WERI-Rb-1 (cell line): ENCODE results near the gene PAQR5.

Experiments
- DNase-seq: peaks from one replicate; pipeline ENCODE4 v3.0.0-alpha.2; 2020
- H3K27ac ChIP-seq: fragments of 250-450 bp; sonication (Bioruptor Pico); 2 replicates; pipeline ENCODE4 v1.5.1; 2020; ENCODE audit warnings: mild to moderate bottlenecking, moderate library complexity
- H3K27me3 ChIP-seq: fragments of 250-450 bp; sonication (Bioruptor Pico); 2 replicates; pipeline ENCODE4 v1.5.1; 2021; ENCODE audit warnings: mild to moderate bottlenecking, low read depth, moderate library complexity; ENCODE audit not compliant: insufficient read depth, severe bottlenecking
- H3K36me3 ChIP-seq: fragments of 250-450 bp; sonication (Bioruptor Pico); 2 replicates; pipeline ENCODE4 v1.5.1; 2020; ENCODE audit warnings: mild to moderate bottlenecking, moderate library complexity
- H3K4me3 ChIP-seq: 2 replicates; pipeline ENCODE4 v1.5.1; 2011; ENCODE audit warnings: low read depth, mild to moderate bottlenecking, control low read depth, low read length
- H3K9me3 ChIP-seq: fragments of 250-450 bp; sonication (Bioruptor Pico); 2 replicates; pipeline ENCODE4 v1.5.1; 2021; ENCODE audit warnings: mild to moderate bottlenecking, moderate library complexity; ENCODE audit not compliant: severe bottlenecking
- TF ChIP-seq, protein P1 (sequence below): IDR thresholded peaks from 2 replicates; pipeline ENCODE4 v1.5.1; 2011; ENCODE audit warnings: low read depth, mild to moderate bottlenecking, control low read depth, inconsistent platforms, low read length

PAQR5 gene

DNA sequence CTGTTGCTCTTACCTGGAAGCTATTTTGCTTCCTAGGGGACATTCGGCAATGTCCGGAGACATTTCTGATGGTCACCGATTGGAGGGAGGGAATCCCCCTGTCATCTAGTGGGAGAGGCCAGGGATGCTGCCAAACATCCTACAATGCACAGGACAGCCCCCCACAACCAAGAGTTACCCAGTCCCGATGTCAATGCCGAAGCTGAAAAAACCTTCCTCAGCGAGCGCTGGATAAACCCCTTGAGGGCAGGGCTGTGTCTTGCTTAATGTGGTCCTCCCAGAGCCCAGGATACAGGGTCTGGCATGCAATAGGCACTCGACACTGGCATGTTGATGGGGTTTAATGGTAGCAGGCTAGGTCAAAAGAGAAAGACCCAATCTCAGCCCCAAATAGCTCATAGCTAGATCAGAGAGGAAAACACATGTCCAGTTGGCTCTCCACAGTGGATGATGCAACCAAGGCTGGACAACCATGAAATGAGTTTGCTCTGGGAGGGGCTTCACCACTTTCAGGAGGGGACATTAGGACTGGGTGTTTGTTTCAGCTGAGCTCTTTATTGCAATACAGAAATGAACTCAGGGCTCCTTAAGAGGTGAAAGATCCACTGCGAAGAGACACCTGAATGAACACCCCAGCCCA lies 16.5 kb upstream of the PAQR5 start:
- Histone ChIP-seq H3K36me3 (no peaks in the 10 kb centered on the region), H3K9me3 (no peaks in the 10 kb centered on the region), H3K4me3 (no peak overlapping the region), H3K27me3 (no peaks in the 10 kb centered on the region), H3K27ac (no peak overlapping the region)
- no peak for DNase-seq
- TF ChIP-seq, protein P1, sequence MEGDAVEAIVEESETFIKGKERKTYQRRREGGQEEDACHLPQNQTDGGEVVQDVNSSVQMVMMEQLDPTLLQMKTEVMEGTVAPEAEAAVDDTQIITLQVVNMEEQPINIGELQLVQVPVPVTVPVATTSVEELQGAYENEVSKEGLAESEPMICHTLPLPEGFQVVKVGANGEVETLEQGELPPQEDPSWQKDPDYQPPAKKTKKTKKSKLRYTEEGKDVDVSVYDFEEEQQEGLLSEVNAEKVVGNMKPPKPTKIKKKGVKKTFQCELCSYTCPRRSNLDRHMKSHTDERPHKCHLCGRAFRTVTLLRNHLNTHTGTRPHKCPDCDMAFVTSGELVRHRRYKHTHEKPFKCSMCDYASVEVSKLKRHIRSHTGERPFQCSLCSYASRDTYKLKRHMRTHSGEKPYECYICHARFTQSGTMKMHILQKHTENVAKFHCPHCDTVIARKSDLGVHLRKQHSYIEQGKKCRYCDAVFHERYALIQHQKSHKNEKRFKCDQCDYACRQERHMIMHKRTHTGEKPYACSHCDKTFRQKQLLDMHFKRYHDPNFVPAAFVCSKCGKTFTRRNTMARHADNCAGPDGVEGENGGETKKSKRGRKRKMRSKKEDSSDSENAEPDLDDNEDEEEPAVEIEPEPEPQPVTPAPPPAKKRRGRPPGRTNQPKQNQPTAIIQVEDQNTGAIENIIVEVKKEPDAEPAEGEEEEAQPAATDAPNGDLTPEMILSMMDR, result no peak

DNA sequence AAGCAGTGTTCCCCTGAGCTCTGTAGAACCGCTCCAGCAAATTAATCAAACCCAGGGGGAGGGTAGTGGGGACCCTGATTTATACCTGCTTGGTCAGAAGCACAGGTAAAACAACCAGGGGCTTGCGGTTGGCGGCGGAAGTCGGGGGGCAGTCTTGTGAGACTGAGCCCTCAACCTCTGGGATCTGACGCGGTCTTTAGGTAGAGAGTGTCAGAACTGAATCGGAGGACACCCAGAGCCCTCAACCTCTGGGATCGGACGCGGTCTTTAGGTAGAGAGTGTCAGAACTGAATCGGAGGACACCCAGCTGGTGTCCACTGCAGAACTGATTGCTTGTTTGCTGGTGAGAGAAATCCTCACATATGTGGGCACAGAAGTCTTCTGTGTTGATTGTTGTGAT lies 12.9 kb upstream of the PAQR5 start:
- Histone ChIP-seq H3K27ac (no peak overlapping the region), H3K27me3 (no peaks in the 10 kb centered on the region), H3K36me3 (no peaks in the 10 kb centered on the region), H3K9me3 (no peaks in the 10 kb centered on the region), H3K4me3 (no peak overlapping the region)
- TF ChIP-seq, protein P1, result no peak
- DNase-seq, result no peak

DNA sequence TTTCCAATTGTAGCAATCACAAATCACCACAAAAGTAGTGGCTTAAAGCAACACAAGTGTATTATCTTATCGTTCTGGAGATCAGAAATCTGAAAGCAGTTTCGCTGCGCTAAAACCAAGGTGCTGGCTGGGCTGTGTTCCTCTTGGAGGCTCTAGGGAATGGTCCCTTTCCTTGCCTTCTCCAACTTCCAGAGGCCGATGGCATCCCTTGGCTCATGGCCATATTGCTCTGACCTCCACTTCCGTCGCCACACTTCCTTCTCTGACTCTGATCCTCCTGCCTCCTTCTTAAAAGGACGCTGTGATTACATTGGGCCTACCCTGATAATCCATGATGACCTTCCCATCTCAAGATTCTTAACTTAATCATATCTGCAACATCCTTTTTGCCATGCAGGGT lies 10.7 kb upstream of the PAQR5 start:
- TF ChIP-seq, protein P1, result no peak
- Histone ChIP-seq H3K27ac (no peak overlapping the region), H3K36me3 (no peaks in the 10 kb centered on the region)

DNA sequence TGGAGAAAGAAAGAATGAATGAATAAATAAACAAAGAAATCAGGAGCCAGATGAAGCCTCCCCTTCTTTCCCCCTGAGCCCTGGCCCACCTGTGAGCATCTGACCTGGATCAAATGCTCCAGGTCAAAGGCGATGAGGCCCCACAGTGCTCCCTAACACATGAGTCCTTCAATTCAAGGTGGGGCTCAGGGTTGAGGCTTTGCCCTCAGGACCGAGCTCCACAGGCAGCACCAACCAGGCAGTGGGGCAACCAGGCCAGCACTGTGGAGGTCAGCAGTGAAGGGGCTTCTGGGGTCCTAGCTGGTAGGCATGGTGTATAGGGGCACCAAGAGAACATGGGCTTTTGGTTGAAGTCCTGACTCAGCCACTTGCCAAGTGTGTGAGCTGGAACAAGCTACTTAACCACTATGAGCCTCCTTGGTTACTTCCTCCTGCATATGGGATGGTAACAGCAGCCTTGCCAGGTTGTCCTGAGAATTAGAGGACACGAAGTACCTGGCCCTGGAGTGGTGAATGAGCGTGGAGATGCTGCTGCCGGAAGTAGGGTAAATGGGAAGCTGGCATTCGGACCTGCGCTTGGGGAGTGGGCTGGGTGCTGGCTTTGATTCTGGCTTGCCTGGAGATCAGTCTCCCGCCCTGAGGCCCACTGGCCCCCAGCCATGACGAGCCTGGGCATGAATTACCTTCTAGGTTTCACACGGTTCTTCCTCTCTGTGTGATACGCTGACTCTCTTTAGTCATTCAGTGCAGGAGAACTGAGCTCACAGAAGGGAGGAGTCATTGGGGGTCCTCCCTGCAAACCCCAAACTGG lies 10.0 kb upstream of the PAQR5 start:
- Histone ChIP-seq H3K36me3 (no peaks in the 10 kb centered on the region), H3K9me3 (no peaks in the 10 kb centered on the region), H3K4me3 (no peak overlapping the region), H3K27me3 (no peaks in the 10 kb centered on the region), H3K27ac (no peak overlapping the region)
- TF ChIP-seq, protein P1, result no peak
- no peak for DNase-seq

More for the DNA sequence above, 10.7 kb upstream of the PAQR5 start:
- H3K4me3 ChIP-seq, result no peak overlapping the region
- DNase-seq, result no peak
- H3K27me3 ChIP-seq, result no peaks in the 10 kb centered on the region
- no peaks in the 10 kb centered on the region for H3K9me3 ChIP-seq

DNA sequence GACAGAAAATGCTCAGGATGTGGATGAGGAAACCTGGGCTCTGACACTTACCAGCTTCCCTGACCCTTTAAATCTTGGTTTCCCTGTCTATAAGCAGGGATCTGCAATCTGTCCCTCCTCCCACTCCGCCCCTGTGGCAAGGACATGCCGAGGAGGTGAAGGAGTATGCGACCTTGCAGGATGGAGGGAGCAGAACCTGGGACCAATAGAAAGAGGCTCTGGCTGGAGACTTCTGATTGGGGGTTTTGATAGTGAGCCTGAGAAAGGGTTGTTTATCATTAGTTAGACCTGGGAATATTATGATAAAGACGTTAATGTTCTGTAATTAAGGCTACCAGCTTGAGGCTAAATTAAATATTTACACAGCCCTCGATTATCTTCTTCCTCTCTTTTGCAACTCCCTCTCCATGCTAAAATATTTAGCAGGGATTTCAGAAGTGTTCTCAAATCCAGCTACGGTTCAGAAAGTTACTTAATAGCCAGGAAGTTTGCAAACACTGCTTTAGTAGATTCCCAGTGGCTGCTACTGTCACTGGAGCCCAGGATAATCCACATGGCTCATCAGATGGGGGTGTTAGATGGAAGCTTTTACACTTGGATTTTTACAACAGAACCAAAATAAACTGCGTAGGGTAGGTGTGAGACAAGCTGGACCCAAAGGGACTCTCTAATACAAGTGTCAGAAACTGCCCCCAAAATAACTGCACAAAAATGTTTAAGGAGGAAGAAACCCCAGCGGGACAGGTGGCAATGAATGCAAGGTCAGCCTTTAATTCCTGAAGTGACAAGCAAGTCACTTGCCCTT lies 9.2 kb upstream of the PAQR5 start:
- TF ChIP-seq, protein P1, result no peak
- H3K27ac ChIP-seq, result no peak overlapping the region
- no peaks in the 10 kb centered on the region for H3K36me3 ChIP-seq
- no peak overlapping the region for H3K4me3 ChIP-seq
- H3K9me3 ChIP-seq, result no peaks in the 10 kb centered on the region
- no peak for DNase-seq
- no peaks in the 10 kb centered on the region for H3K27me3 ChIP-seq
